Activated CD4-positive, alpha-beta T cell treated with anti-CD3 and anti-CD28 coated beads, Interleukin-2, amount 10 ng/mL, durations not matched to agents 24 days and 14 days (primary cell): ENCODE measurements around the gene TLDC2. TPM values are rescaled to one million over a fixed set of nuclear protein-coding genes. Genes with fewer than 3 reads are reported as not detected.
"Not testable (repeated sequence)": the region's sequence is repeated elsewhere in the genome, so short reads cannot be mapped to it uniquely, and the experiment has no call there.

Source experiments
- DNase-seq: peaks from one replicate; pipeline ENCODE4 v3.0.0; 2022
- H3K27ac Mint-ChIP-seq: one replicate; pipeline ENCODE4 v1.8.0; 2022; ENCODE audit warnings: mild to moderate bottlenecking, mixed read lengths
- H3K27me3 Mint-ChIP-seq: one replicate; pipeline ENCODE4 v1.8.0; 2022; ENCODE audit warnings: mixed read lengths
- H3K36me3 Mint-ChIP-seq: one replicate; pipeline ENCODE4 v1.8.0; 2022; ENCODE audit warnings: low read depth, mild to moderate bottlenecking, mixed read lengths
- H3K4me1 Mint-ChIP-seq: one replicate; pipeline ENCODE4 v1.8.0; 2021; ENCODE audit warnings: mixed read lengths
- H3K4me3 Mint-ChIP-seq: one replicate; pipeline ENCODE4 v1.8.0; 2022; ENCODE audit warnings: mild to moderate bottlenecking, moderate library complexity, mixed read lengths
- H3K9me3 Mint-ChIP-seq: one replicate; pipeline ENCODE4 v1.8.0; 2021; ENCODE audit warnings: mixed read lengths
- intact Hi-C: fragments of 100-400 bp; cut with micrococcal nuclease; formaldehyde crosslinking; loops from one replicate; pipeline ENCODE4 v1.15.1; 2023
- total RNA-seq: library from RNA; stranded (reverse); gene quantifications from 2 replicates; pipeline ENCODE4 v1.2.3, GENCODE V29; 2022

TLDC2 gene
- total RNA-seq, 1 donor from 2014 or later = not detected

DNA sequence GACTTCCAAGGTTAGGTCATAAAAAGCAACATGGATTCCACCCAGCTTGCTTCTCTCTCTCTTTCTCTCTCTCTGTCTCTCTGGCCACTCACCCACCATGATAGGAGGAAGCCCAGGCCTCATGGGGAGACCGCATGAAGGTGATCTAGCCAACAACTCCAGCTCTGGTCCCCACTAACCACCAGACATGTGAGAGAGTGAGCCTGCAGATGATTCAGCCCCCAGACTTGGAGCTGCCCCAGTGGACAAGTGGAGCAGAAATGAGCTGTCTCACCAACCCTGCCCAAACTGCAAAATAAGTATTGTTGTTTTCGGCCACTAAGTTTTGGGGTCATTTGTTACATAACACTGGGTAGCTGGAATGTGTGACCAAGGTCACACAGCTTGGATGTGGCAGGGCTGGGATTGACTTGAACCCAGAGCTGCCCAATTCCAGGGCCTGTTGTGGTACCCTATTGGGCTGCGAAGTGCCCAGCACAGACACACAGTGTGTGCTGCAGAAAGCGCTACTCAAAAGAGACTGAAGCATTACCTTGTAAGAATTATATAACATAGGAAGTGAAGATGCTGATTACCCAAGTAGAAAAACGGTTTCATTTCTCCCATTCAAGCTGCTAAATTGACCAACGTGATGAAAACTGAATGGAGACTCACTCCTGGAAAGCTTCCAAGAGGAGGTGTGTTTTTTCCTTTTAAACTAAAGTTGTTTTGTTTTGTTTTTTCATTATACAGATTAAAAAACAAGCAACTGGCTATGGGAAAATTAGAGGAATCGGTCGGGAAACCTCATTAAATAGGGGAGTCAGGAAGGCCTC, 9.1 kb upstream of the TLDC2 start:
- Mint-ChIP-seq H3K4me1 (peaks cover 8% of the 10 kb centered on the region), H3K9me3 (no peaks in the 10 kb centered on the region), H3K4me3 (no peak overlapping the region), H3K36me3 (peaks cover 1% of the 10 kb centered on the region), H3K27ac (no peak overlapping the region), H3K27me3 (peaks cover 25% of the 10 kb centered on the region)
- intact Hi-C loops = no loop called here
- DNase-seq = no peak

DNA sequence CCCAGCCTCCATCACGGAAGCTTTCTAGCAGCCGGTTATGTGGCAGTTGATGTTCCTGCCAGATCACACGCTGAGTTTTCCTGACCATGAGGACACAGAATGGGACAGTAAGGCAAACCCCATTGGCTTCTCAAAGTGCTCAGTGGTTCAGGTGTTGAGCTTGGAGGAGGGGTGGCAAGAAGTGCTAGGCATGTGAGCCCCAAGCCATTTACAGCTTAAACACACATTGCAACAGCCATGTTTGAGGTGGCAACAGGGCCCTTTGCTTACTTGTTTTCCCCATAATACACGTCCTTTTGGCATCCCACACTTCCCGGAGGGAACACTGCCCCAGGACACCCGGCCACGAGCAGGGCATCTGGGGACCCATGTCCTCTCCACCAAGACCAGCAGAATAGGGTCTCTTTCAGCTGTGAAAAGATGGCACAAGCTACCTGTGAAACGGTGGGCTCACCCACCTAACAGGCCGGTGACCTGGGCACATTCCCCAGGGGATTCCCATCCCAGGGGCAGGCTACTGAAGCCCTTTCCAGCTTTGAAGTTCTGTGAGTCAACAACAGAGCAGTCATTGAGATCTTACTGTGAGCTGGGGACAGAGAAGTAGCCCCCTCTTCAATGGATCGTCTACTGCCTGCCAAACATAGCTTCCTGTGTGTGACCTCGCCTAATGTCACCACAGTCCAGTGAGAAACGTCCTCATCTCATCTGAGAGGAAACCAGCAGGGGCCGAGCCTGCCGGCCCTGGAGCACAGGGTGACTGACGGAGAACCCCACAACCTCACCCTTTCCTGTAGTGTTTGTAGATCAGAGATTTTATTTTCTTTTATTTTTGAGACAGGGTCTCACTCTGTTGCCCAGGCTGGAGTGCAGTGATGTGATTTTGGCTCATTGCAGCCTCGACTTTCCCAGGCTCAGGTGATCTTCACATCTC, 4.0 kb upstream of the TLDC2 start:
- no peak for DNase-seq
- Mint-ChIP-seq H3K27me3 (no peaks in the 10 kb centered on the region), H3K4me1 (no peaks in the 10 kb centered on the region), H3K4me3 (no peak overlapping the region), H3K36me3 (no peaks in the 10 kb centered on the region), H3K27ac (peak overlapping the region; percentile 41), H3K9me3 (no peaks in the 10 kb centered on the region)
- intact Hi-C loops = no loop called here

DNA sequence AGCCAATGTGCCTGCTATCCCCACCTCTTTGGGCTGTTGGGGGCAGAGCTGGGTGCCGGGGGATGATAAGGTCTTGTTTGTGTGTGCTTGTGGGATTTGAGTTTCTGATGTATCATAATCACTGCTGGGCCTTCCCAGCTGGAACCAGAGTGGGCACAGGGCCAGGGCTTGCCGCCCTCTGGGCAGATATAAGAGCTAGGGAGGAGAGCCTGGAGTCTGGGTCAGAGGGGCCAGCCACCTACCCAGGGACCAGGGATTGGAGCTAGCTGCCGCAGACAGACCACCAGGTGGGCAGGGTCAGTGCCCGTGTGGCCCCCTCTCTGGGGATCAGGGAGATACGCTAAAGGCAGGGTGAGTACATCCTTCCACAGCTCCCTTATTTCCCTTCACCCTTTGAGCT, 3.1 kb upstream of the TLDC2 start:
- no peak for DNase-seq
- Mint-ChIP-seq H3K9me3 (no peaks in the 10 kb centered on the region), H3K27me3 (no peaks in the 10 kb centered on the region), H3K36me3 (no peaks in the 10 kb centered on the region), H3K4me1 (no peaks in the 10 kb centered on the region), H3K4me3 (no peak overlapping the region), H3K27ac (no peak overlapping the region)
- intact Hi-C loops = no loop called here

DNA sequence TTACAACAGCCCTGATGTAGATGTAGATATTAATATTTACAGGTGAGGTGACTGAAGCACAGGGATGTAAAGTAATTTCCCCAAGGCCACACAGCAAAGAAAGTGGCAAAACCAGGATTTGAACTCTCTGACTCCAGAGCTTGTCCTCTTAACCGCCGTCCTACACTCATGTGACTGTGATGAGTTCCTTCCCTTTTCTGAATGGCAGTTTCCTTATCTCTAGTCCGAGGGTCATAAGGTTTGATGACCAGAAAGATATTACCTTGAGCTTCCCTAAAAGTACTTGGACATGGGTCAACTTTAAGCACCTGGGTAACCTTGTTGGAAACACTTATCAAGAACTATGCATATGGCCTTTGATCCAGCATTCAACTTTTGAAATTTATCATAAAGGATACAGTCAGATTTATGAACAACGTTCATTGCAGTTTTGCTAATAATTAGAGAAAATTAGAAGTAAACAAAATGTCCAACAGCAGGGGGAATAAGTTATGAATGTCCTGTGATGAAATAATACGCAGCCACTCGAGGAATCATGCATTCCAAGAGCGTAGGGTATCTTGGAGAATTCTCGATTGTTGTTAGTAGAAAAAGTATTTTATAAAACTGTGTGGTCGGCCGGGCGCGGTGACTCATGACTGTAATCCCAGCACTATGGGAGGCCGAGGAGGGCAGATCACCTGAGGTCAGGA, 2.3 kb upstream of the TLDC2 start:
- H3K4me3 Mint-ChIP-seq = no peak overlapping the region
- no peaks in the 10 kb centered on the region for H3K4me1 Mint-ChIP-seq
- H3K9me3 Mint-ChIP-seq = no peaks in the 10 kb centered on the region

DNA sequence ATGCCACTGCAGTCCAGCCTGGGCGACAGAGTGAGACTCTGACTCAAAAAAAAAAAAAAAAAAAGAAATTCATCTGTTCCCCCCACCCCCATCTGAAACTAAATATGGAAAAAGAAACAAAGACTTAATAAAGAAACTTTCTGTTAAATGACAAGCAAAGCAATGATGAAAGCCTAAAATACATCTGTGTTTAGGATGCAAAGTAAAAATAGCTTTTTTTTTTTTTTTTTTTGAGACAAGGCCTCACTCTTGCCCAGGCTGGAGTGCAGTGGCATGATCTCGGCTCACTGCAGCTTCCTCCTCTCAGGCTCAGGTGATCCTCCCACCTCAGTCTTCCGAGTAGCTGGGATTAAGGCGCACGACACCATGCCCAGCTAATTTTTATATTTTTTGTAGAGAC, 845 bp upstream of the TLDC2 start:
- H3K4me3 Mint-ChIP-seq, H3K4me1 Mint-ChIP-seq, H3K9me3 Mint-ChIP-seq, H3K36me3 Mint-ChIP-seq, H3K27me3 Mint-ChIP-seq, H3K27ac Mint-ChIP-seq, intact Hi-C loops, DNase-seq: not testable (repeated sequence)

More for the DNA sequence above, 2.3 kb upstream of the TLDC2 start:
- no peak for DNase-seq
- H3K27me3 Mint-ChIP-seq = no peaks in the 10 kb centered on the region
- H3K36me3 Mint-ChIP-seq = no peaks in the 10 kb centered on the region
- intact Hi-C loops = no loop called here
- H3K27ac Mint-ChIP-seq = no peak overlapping the region

DNA sequence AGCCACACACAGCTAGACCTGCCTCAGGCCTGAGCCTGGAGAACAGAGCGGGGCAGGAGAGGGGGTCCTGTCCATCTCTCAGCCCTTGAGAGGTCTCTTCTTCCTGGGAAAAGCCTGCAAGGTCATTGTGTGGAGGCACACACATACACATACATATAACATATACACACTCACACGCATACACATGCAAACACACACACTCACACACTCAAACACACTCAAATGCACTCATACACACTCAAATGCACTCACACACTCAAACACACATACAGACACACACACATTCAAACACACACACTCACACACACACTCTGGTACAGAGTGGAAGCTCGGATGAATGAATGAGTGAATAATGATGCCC, 515 bp downstream of the TLDC2 start:
- intact Hi-C loops = no loop called here
- H3K27me3 Mint-ChIP-seq = no peaks in the 10 kb centered on the region
- no peaks in the 10 kb centered on the region for H3K9me3 Mint-ChIP-seq
- H3K4me1 Mint-ChIP-seq = no peaks in the 10 kb centered on the region
- no peaks in the 10 kb centered on the region for H3K36me3 Mint-ChIP-seq
- no peak for DNase-seq
- H3K27ac Mint-ChIP-seq = no peak overlapping the region
- H3K4me3 Mint-ChIP-seq = no peak overlapping the region

DNA sequence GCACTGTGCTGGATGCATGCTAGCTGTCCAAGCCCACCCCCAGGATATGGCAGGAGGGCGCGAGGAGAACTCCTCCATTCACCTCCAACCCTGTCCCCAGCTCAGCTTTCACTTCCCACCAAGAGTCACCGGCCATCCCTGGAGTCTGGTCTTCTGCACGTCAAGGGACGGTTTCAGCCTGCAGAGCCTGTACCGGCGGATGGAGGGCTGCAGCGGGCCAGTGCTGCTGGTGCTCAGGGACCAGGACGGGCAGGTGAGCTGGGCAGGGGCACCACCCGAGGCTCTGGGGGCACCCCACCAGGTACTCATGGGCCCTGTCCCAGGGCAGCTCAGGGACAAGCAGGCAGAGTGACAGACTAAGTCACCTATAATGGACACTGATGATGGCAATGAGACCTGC, 3.0 kb downstream of the TLDC2 start:
- Mint-ChIP-seq H3K36me3 (no peaks in the 10 kb centered on the region), H3K27me3 (no peaks in the 10 kb centered on the region), H3K27ac (no peak overlapping the region), H3K4me3 (no peak overlapping the region), H3K9me3 (no peaks in the 10 kb centered on the region), H3K4me1 (peaks cover 3% of the 10 kb centered on the region)
- intact Hi-C loops = no loop called here
- no peak for DNase-seq

DNA sequence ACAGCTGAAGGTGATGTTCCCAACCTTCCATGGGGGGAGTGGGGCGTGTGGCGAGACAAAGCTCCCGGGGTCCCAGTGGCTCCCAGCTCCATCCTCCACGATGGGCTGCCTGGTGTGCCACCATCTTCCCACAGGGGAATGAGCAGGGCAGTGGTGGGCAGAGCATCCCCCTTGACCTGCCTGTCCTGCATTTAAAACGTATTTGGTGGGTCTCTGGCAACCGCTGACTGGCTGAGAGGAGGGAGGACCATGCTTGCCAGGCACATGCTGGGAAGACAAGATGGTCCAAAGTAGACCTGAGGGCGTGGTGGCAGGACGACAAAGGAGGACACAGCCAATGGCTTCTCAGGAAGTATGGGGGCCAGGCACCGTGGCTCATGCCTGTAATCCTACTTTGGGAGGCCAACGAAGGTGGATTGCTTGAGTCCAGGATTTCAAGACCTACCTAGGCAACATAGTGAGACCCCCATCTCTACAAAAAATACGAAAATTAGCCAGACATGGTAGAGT, 4.9 kb downstream of the TLDC2 start:
- DNase-seq = no peak
- Mint-ChIP-seq H3K9me3 (no peaks in the 10 kb centered on the region), H3K36me3 (no peaks in the 10 kb centered on the region), H3K4me1 (peaks cover 3% of the 10 kb centered on the region), H3K27me3 (no peaks in the 10 kb centered on the region), H3K4me3 (no peak overlapping the region), H3K27ac (no peak overlapping the region)
- intact Hi-C loops = no loop called here

DNA sequence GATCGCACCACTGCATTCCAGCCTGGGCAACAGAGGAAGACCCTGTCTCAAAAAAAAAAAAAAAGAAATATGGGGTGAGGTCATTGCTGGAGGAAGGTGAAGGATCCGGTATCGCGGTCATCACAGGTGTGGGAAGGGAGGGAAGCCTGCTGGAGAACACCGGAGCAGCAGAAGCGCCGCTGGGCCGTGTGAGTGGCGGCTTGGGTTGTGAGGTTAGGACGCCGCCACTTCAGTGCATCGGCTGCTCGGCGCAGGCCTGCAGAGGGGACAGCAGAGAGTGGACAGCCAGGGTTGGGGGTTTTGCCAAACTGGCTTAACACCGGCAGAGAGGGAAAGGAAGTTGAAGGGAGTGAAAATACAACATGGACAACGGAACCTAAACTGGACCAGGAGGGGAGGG, 5.4 kb downstream of the TLDC2 start:
- no peaks in the 10 kb centered on the region for H3K27me3 Mint-ChIP-seq
- intact Hi-C loops = no loop called here
- peak overlapping the region; percentile 11 for H3K27ac Mint-ChIP-seq
- H3K4me1 Mint-ChIP-seq = peaks cover 3% of the 10 kb centered on the region
- no peaks in the 10 kb centered on the region for H3K36me3 Mint-ChIP-seq
- H3K4me3 Mint-ChIP-seq = no peak overlapping the region
- DNase-seq = no peak
- H3K9me3 Mint-ChIP-seq = no peaks in the 10 kb centered on the region

DNA sequence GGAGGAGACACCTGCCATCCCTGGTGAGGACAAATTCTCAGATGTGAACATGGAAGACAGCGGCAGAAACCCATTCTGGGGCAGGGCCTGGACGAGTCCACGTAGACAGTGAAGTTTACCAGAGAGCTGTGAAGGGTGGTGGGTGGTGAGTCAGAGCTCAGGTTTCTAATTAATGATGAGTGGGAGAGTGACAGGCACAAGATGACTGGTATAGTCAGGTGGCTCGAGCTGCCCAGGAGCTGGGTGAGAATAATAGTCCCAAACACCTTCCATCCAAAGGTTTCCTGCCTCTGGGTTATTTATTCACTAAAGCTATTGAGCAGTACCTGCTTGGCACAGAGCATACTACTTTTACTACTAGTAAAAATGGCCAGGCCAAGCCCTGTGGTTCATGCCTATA, 6.0 kb downstream of the TLDC2 start:
- peak overlapping the region; percentile 11 for H3K27ac Mint-ChIP-seq
- peaks cover 3% of the 10 kb centered on the region for H3K36me3 Mint-ChIP-seq
- no peak overlapping the region for H3K4me3 Mint-ChIP-seq
- intact Hi-C loops = no loop called here
- H3K9me3 Mint-ChIP-seq = no peaks in the 10 kb centered on the region
- no peak for DNase-seq
- no peaks in the 10 kb centered on the region for H3K27me3 Mint-ChIP-seq
- H3K4me1 Mint-ChIP-seq = peaks cover 6% of the 10 kb centered on the region

DNA sequence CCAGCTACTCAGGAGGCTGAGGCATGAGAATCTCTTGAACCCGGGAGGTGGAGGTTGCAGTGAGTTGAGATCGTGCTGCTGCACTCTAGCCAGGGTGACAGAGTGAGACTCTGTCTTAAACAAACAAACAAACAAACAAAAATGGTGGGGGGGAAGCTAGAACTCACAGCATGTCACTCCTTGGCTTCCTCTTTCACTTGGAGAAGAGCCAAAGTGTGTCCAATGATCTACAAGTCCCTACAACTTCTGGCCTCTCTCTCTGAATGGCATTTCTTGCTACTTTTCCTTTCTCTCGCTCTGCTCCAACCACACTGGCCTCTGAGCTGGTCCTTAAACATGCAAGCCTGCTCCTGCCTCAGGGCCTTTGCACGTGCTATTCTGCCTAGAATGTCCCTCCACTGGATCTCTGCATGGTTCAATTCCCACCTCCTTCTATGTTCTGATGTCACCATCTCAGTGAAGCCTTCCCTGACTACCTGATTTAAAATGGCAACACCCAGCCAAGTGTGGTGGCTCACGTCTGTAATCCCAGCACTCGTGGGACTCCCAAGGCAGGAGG, 8.1 kb downstream of the TLDC2 start:
- DNase-seq = no peak
- peaks cover 3% of the 10 kb centered on the region for H3K36me3 Mint-ChIP-seq
- H3K27me3 Mint-ChIP-seq = no peaks in the 10 kb centered on the region
- H3K9me3 Mint-ChIP-seq = no peaks in the 10 kb centered on the region
- H3K4me3 Mint-ChIP-seq = no peak overlapping the region
- H3K27ac Mint-ChIP-seq = no peak overlapping the region
- H3K4me1 Mint-ChIP-seq = peaks cover 11% of the 10 kb centered on the region
- intact Hi-C loops = no loop called here

DNA sequence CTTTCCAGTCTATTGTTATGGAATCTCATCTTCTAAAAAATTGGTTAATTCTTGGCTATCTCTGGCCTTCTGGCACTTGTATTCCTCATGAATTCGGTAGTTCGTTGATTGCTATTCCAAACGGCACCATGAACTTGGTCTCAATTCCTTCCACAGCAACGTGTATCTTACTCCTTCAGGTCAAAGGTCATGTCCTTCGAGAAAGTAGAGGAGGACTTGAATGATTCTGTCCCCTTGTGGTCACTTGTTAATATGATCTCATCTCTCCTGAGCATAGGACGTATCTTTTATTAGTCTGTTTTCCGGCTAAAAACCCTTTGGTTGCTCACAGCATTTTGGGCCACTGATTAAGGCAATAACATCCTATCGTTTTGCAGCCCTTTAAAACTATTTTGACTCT, 9.4 kb downstream of the TLDC2 start:
- Mint-ChIP-seq H3K4me1 (peaks cover 11% of the 10 kb centered on the region), H3K9me3 (no peaks in the 10 kb centered on the region), H3K4me3 (no peak overlapping the region), H3K27me3 (no peaks in the 10 kb centered on the region), H3K27ac (no peak overlapping the region), H3K36me3 (peaks cover 10% of the 10 kb centered on the region)
- intact Hi-C loops = no loop called here
- DNase-seq = no peak

DNA sequence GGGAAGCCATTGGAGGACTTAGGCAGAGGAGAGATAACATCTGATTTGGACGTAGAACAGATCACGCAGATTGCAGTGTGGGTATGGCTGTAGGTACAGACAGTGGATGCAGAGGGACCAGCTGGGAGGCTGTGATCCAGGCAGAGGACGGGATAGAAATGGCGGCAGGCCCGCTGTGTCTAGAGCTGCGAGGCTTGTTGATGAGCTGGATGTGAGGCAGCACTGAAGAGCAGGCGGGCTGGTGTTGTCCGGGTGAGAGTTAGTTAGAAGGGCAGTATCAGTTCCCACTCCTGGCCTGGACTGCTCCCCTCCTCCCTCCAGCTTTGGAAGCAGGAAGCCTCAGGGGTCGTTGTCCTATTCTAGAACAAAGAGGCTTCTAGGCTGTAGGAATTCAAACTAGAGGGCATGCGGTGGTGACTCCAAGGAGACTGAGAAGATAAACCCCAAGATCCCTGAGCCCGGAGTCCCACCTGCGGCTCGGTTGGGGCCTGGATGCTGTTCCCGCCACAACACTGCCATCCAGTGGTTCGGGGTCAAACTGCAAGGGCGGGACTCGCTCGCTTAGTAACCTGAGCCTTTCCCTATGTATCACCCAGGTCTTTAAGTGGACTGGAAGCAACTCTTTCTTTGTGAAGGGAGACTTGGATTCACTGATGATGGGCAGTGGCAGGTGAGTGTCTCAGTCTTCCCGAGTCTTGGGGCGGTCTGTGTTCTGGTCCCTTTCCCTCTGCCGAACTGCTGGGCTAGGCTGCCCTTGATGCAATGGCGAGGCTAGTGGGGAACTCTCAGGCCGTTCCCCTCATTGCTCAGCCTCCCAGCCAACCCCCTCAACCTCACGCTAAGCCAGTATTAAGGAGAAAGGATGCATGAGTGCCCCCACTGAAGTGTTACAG, 11.2 kb downstream of the TLDC2 start:
- Mint-ChIP-seq H3K4me3 (no peak overlapping the region), H3K4me1 (peaks cover 8% of the 10 kb centered on the region), H3K27me3 (no peaks in the 10 kb centered on the region), H3K27ac (peak overlapping the region; percentile 70), H3K36me3 (peaks cover 13% of the 10 kb centered on the region), H3K9me3 (no peaks in the 10 kb centered on the region)
- DNase-seq = peak; percentile 94
- intact Hi-C loops = loop anchor here (1.0 kb wide), 1 partner anchor 51 kb away; no protein-coding TSS in a partner anchor
